ENCODE data around the gene PCDHGB7. TPM values are rescaled to one million over a fixed set of nuclear protein-coding genes. Genes with fewer than 3 reads are reported as not detected.
"Not testable (repeated sequence)": the region's sequence is repeated elsewhere in the genome, so short reads cannot be mapped to it uniquely, and the experiment has no call there.

PCDHGB7 gene
- total and polyA plus RNA-seq, 7 experiments from 2014 or later, result 0.11 to 0.16 (median 0.13) TPM; not detected in 4

GRCh38 chr5:141375444-141376155 lies 41.9 kb upstream of the PCDHGB7 start:
- H3K4me1 ChIP-seq (ENCODE audit: control insufficient read depth in 2 of 2, insufficient read depth in 2 of 2, low read length in 2 of 2); intact Hi-C loops (cut with micrococcal nuclease); CTCF ChIA-PET; DNase-seq; H3K4me3 ChIP-seq (ENCODE audit: low read length); H3K4me3 Mint-ChIP-seq; H3K27ac ChIP-seq (ENCODE audit: low read depth, low read length); H3K36me3 ChIP-seq (ENCODE audit: control insufficient read depth in 2 of 3, insufficient read depth in 3 of 3, low read length in 3 of 3); ATAC-seq; POLR2A ChIA-PET; H3K4me1 Mint-ChIP-seq; H3K27me3 ChIP-seq (ENCODE audit: control insufficient read depth in 2 of 2, insufficient read depth in 2 of 2, low read length in 2 of 2); H3K27ac Mint-ChIP-seq: not testable (repeated sequence)
- Mint-ChIP-seq H3K27me3 (peaks cover 19 to 79% (median 69%) of the 10 kb centered on the region in 5 donors), H3K9me3 (peaks cover 8 to 91% (median 47%) of the 10 kb centered on the region in 11 donors), H3K36me3 (peaks cover 2 to 22% (median 10%) of the 10 kb centered on the region in 5 donors)
- H3K9me3 ChIP-seq (ENCODE audit: control insufficient read depth in 2 of 3, low read length in 3 of 3), result peaks cover 0 to 46% (median 0%) of the 10 kb centered on the region in 3 experiments

- Mint-ChIP-seq H3K4me1 (peaks cover 0 to 4% (median 0%) of the 10 kb centered on the region in 7 donors), H3K9me3 (peaks cover 0 to 87% (median 41%) of the 10 kb centered on the region in 11 donors), H3K4me3 (peak within 1 kb of the TSS; percentile 46 to 83 (median 70)), H3K27me3 (peaks cover 36 to 85% (median 79%) of the 10 kb centered on the region in 5 donors), H3K27ac (peak within 1 kb of the TSS in 1 of 9 donors; percentile 14), H3K36me3 (peaks cover 0 to 17% (median 10%) of the 10 kb centered on the region in 5 donors)
- peak; percentile 36 for ATAC-seq
- ChIA-PET POLR2A (no interaction called here), CTCF (no interaction called here)
- intact Hi-C loops (cut with micrococcal nuclease), result no loop called here
- DNase-seq, result no peak
- peaks cover 0 to 30% (median 0%) of the 10 kb centered on the region in 3 experiments for H3K9me3 ChIP-seq (ENCODE audit: control insufficient read depth in 2 of 3, low read length in 3 of 3)
- H3K36me3 ChIP-seq (ENCODE audit: control insufficient read depth in 2 of 3, insufficient read depth in 3 of 3, low read length in 3 of 3), result no peaks in the 10 kb centered on the region
- H3K27ac ChIP-seq (ENCODE audit: low read depth, low read length), result no peak within 1 kb of the TSS
- no peaks in the 10 kb centered on the region for H3K4me1 ChIP-seq (ENCODE audit: control insufficient read depth in 2 of 2, insufficient read depth in 2 of 2, low read length in 2 of 2)
- peaks cover 0 to 18% of the 10 kb centered on the region in 2 donors for H3K27me3 ChIP-seq (ENCODE audit: control insufficient read depth in 2 of 2, insufficient read depth in 2 of 2, low read length in 2 of 2)
- H3K4me3 ChIP-seq (ENCODE audit: low read length), result no peak within 1 kb of the TSS
These were observed 34.8 kb upstream of the PCDHGB7 start, which contains the start of gene PCDHGA7 for GRCh38 chr5:141382469-141383294. Gene PCDHGA7 (plus strand): TSS chr5:141382742. CDS start chr5:141382900, 158 bp downstream.

GRCh38 chr5:141383345-141383744 lies 34.1 kb upstream of the PCDHGB7 start:
- Histone ChIP-seq H3K9me3 (ENCODE audit: control insufficient read depth in 2 of 3, low read length in 3 of 3) (peaks cover 0 to 31% (median 0%) of the 10 kb centered on the region in 3 experiments), H3K27me3 (ENCODE audit: control insufficient read depth in 2 of 2, insufficient read depth in 2 of 2, low read length in 2 of 2) (peaks cover 0 to 18% of the 10 kb centered on the region in 2 donors), H3K27ac (ENCODE audit: low read depth, low read length) (no peak overlapping the region), H3K36me3 (ENCODE audit: control insufficient read depth in 2 of 3, insufficient read depth in 3 of 3, low read length in 3 of 3) (no peaks in the 10 kb centered on the region), H3K4me3 (ENCODE audit: low read length) (no peak overlapping the region), H3K4me1 (ENCODE audit: control insufficient read depth in 2 of 2, insufficient read depth in 2 of 2, low read length in 2 of 2) (no peaks in the 10 kb centered on the region)
- Mint-ChIP-seq H3K4me3 (peak overlapping the region in 2 of 10 donors; percentile 2 to 64), H3K9me3 (peaks cover 0 to 85% (median 44%) of the 10 kb centered on the region in 11 donors), H3K27ac (no peak overlapping the region), H3K4me1 (peaks cover 0 to 4% (median 0%) of the 10 kb centered on the region in 7 donors), H3K27me3 (peaks cover 38 to 86% (median 81%) of the 10 kb centered on the region in 5 donors), H3K36me3 (peaks cover 0 to 19% (median 10%) of the 10 kb centered on the region in 5 donors)
- ChIA-PET POLR2A (no interaction called here), CTCF (no interaction called here)
- intact Hi-C loops (cut with micrococcal nuclease), result no loop called here
- ATAC-seq (no peak), DNase-seq (no peak)

GRCh38 chr5:141384471-141385267 lies 32.8 kb upstream of the PCDHGB7 start:
- Histone ChIP-seq H3K4me1 (ENCODE audit: control insufficient read depth in 2 of 2, insufficient read depth in 2 of 2, low read length in 2 of 2) (no peaks in the 10 kb centered on the region), H3K9me3 (ENCODE audit: control insufficient read depth in 2 of 3, low read length in 3 of 3) (peaks cover 0 to 42% (median 0%) of the 10 kb centered on the region in 3 experiments), H3K36me3 (ENCODE audit: control insufficient read depth in 2 of 3, insufficient read depth in 3 of 3, low read length in 3 of 3) (no peaks in the 10 kb centered on the region), H3K27ac (ENCODE audit: low read depth, low read length) (no peak overlapping the region), H3K4me3 (ENCODE audit: low read length) (no peak overlapping the region), H3K27me3 (ENCODE audit: control insufficient read depth in 2 of 2, insufficient read depth in 2 of 2, low read length in 2 of 2) (peaks cover 0 to 18% of the 10 kb centered on the region in 2 donors)
- intact Hi-C loops (cut with micrococcal nuclease), result no loop called here
- ChIA-PET POLR2A (no interaction called here), CTCF (interaction anchor here (0.6 kb wide), 1 partner anchor 21 kb away, joined by 8 read pairs; no protein-coding TSS in a partner anchor)
- peaks cover 0 to 27% (median 10%) of the 10 kb centered on the region in 5 donors for H3K36me3 Mint-ChIP-seq
- no peak overlapping the region for H3K27ac Mint-ChIP-seq
- ATAC-seq (no peak), DNase-seq (no peak)
- peaks cover 0 to 86% (median 55%) of the 10 kb centered on the region in 11 donors for H3K9me3 Mint-ChIP-seq
- H3K27me3 Mint-ChIP-seq, result peaks cover 41 to 86% (median 81%) of the 10 kb centered on the region in 5 donors
- peaks cover 0 to 4% (median 0%) of the 10 kb centered on the region in 7 donors for H3K4me1 Mint-ChIP-seq
- no peak overlapping the region for H3K4me3 Mint-ChIP-seq

- ATAC-seq (peak; percentile 74), DNase-seq (peak in 3 of 9 donors; percentile 8 to 24 (median 8))
- H3K4me3 Mint-ChIP-seq, result peak within 1 kb of the TSS in 9 of 10 donors; percentile 19 to 68 (median 50)
- H3K4me3 ChIP-seq (ENCODE audit: low read length); H3K4me1 ChIP-seq (ENCODE audit: control insufficient read depth in 2 of 2, insufficient read depth in 2 of 2, low read length in 2 of 2); POLR2A ChIA-PET; intact Hi-C loops (cut with micrococcal nuclease); H3K27ac ChIP-seq (ENCODE audit: low read depth, low read length); H3K27ac Mint-ChIP-seq; H3K36me3 ChIP-seq (ENCODE audit: control insufficient read depth in 2 of 3, insufficient read depth in 3 of 3, low read length in 3 of 3); CTCF ChIA-PET; H3K4me1 Mint-ChIP-seq: not testable (repeated sequence)
- H3K9me3 Mint-ChIP-seq, result peaks cover 0 to 90% (median 56%) of the 10 kb centered on the region in 11 donors
- H3K9me3 ChIP-seq (ENCODE audit: control insufficient read depth in 2 of 3, low read length in 3 of 3), result peaks cover 0 to 45% (median 0%) of the 10 kb centered on the region in 3 experiments
- peaks cover 36 to 85% (median 81%) of the 10 kb centered on the region in 5 donors for H3K27me3 Mint-ChIP-seq
- peaks cover 4 to 16% of the 10 kb centered on the region in 2 donors for H3K27me3 ChIP-seq (ENCODE audit: control insufficient read depth in 2 of 2, insufficient read depth in 2 of 2, low read length in 2 of 2)
- H3K36me3 Mint-ChIP-seq, result peaks cover 5 to 31% (median 10%) of the 10 kb centered on the region in 5 donors
These were observed 29.7 kb upstream of the PCDHGB7 start, which contains the start of gene PCDHGB4 for GRCh38 chr5:141387557-141388311. Gene PCDHGB4 (plus strand): TSS chr5:141387698. CDS start chr5:141387885, 187 bp downstream.

All from naive thymus-derived CD4-positive, alpha-beta T cell (primary cell).